GM12891 (cell line): ENCODE data around the gene MIPOL1.
"Not testable (repeated sequence)": the region's sequence is repeated elsewhere in the genome, so short reads cannot be mapped to it uniquely, and the experiment has no call there.

Experiments
- DNase-seq: peaks from one replicate; pipeline ENCODE4 v3.0.0; 2011; ENCODE audit warnings: low spot score; ENCODE audit not compliant: insufficient read length
- FAIRE-seq: peaks from 2 replicates; lab custom pipeline; 2011; peaks lifted over from hg19 to GRCh38; lab: Jason Lieb, UNC
- PAX5 ChIP-seq: IDR thresholded peaks from 2 replicates; pipeline ENCODE4 v1.6.1; 2011; ENCODE audit warnings: low read length, moderate library complexity, mild to moderate bottlenecking; ENCODE audit not compliant: insufficient read depth, severe bottlenecking
- POLR2A ChIP-seq: IDR thresholded peaks from 2 replicates; pipeline ENCODE4 v1.6.1; 2011; ENCODE audit warnings: low read depth, low read length, control low read depth
- POLR2AphosphoS5 ChIP-seq: IDR thresholded peaks from 2 replicates; pipeline ENCODE4 v1.6.1; 2011; ENCODE audit warnings: low read depth, low read length, control low read depth
- POU2F2 ChIP-seq: IDR thresholded peaks from 2 replicates; pipeline ENCODE4 v1.6.1; 2011; ENCODE audit warnings: low read depth, mild to moderate bottlenecking, control low read depth, low read length, moderate library complexity
- SPI1 ChIP-seq: IDR thresholded peaks from 2 replicates; pipeline ENCODE4 v1.6.1; 2011; ENCODE audit warnings: low read depth, low read length, control low read depth
- TAF1 ChIP-seq: IDR thresholded peaks from 2 replicates; pipeline ENCODE4 v1.6.1; 2011; ENCODE audit warnings: low read depth, low read length, control low read depth

MIPOL1 gene

DNA sequence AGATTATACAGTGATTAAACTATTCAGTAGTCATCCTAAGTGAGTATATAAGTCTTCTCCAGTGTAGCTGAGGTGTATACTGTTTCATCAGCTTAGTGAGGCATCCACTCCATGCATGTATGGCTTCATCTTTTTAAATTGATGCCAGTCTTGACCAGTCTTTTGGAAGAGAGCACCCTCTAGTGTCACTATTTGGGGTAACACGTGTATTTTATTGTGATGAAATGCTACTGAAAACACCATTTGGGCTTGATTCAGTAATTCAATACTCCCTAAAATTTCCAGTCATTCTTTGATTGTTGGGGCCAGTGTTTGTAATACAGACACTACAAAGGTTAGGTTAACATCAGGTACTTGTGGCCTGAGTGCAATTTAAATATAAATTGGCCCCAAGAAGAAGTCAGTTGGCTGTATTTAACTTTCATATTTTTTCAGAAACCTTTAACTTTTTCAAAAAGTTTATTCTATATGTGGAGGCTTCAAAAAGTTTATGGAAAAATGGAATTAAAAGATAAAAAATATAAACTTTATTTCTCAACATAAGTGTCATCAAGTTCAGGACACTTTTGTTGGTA lies 35.3 kb downstream of the MIPOL1 start:
- DNase-seq: no peak

DNA sequence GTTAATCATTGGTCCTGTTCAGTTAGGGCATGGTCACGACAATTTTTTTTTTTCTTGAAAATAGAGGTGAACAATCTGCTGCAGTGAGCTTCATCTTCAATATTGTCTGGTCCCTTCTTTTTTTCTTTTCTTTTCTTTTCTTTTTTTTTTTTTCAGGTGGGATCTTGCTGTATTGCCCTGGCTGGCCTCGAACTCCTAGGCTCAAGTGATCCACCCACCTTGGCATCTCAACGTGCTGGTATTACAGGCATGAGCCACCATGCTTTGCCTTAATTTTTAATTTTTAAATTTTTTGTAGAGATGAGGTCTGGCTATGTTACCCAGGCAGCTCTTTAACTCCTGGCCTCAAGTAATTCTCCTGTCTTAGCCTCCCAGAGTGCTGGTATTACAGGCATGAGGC lies 36.5 kb downstream of the MIPOL1 start:
- DNase-seq (no peak), FAIRE-seq (no peak)
- no peak for TF ChIP-seq SPI1

More for the DNA sequence above, 35.3 kb downstream of the MIPOL1 start:
- TF ChIP-seq TAF1 (no peak), POLR2AphosphoS5 (no peak), POU2F2 (no peak), POLR2A (no peak), SPI1 (no peak), PAX5 (no peak)
- no peak for FAIRE-seq

DNA sequence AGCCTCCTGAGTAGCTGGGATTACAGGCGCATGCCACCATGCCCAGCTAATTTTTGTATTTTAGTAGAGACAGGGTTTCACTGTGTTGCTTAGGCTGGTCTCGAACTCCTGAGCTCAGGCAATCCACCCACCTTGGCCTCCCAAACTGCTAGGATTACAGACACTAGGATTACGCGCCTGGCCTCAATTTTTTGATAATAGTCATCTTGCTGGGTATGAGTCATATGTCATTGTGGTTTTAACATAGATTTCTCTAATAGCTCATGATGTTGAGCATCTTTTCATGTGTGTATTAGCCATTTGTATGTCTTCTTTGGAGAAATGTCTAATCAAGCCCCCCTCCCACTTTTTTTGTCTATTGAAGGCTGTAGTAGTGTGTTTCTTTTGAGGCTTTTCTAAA lies 38.3 kb downstream of the MIPOL1 start:
- FAIRE-seq: not testable (repeated sequence)

DNA sequence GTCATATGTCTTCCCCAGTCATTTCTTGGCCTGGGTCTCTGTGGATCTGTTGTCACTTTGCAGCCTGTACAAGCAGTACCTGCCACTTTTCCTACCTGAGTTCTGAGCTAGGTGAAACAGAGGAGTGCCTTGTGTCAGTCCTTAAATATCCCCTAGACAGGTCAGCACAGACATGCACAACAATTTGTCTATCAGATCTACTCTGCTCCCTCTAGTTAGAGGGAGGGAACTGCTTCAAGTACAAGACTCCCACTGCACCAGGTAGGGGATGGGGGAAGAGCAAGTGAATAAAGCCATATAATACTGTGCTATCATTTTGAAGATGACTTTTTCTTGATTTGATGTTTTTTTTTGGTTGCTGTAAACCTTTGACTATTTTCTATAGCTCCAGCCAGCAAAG lies 39.4 kb downstream of the MIPOL1 start:
- DNase-seq: no peak
- TF ChIP-seq POLR2AphosphoS5: no peak
- no peak for FAIRE-seq

More for the DNA sequence above, 38.3 kb downstream of the MIPOL1 start:
- DNase-seq: not testable (repeated sequence)

DNA sequence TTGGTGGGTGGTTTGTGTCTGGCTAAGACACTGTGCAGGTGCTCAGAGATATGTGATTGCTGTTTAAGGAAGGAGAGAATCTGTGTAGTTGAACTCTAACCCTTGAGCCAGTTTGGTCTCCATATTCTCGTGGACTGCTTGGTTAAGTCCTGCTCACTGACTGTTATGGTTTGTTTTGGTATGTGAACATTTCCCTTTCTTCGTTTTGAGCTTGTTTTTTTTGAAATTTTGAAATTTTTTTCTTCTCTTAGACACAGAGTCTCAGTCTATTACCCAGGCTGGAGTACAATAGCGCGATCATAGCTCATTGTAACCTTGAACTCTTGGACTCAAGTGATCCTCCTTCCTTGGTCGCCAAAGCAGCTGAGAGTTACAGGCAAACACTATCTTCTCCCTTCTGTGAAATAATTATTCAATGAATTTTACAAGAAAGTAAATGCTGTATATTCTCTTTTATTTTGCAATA lies 40.0 kb downstream of the MIPOL1 start:
- no peak for DNase-seq
- TF ChIP-seq TAF1 (no peak), SPI1 (no peak), PAX5 (no peak), POLR2A (no peak), POLR2AphosphoS5 (no peak), POU2F2 (no peak)
- no peak for FAIRE-seq

DNA sequence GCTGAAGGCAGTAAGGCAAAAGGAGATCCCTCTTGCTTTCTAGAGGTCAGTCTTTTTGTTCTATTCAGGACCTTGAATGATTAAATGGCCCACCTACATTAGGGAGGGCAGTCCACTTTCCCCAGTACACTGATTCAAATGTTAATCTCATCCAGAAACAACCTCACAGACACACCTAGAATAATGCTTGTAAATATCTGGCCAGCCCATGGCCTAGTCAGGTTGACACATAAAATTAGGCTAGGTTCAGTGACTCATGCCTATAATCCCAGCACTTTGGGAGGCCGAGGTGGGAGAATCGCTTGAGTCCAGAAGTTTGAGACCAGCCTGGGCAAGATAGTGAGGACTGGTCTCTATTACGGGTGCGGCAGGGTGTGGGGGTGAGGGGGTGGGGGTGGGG lies 43.5 kb downstream of the MIPOL1 start:
- no peak for TF ChIP-seq POU2F2
- no peak for TF ChIP-seq POLR2AphosphoS5
- TF ChIP-seq PAX5: no peak
- no peak for TF ChIP-seq TAF1
- TF ChIP-seq POLR2A: no peak
- TF ChIP-seq SPI1: no peak

DNA sequence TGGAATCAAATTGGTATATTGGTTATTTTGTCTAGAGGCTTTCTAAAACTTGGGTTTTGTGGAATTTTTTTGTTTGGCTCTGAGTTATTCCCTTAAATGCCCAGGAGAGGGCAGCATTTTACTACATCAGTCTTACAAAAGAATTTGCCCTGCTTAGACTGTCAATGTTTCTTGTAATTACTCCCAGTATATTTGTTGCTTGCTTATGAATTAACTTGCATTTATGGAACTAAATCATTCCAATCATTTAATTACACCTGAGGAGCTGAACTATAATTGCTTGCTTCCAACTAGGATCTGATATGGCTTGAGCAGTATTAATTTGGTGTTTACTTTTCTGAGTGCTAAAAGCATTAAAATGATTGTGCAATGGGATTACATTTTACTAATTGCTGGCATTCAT lies 48.7 kb downstream of the MIPOL1 start:
- no peak for DNase-seq
- TF ChIP-seq PAX5 (no peak), POU2F2 (no peak), TAF1 (no peak), POLR2AphosphoS5 (no peak), POLR2A (no peak), SPI1 (no peak)
- peak; percentile 67 for FAIRE-seq

More for the DNA sequence above, 43.5 kb downstream of the MIPOL1 start:
- FAIRE-seq (no peak), DNase-seq (no peak)

DNA sequence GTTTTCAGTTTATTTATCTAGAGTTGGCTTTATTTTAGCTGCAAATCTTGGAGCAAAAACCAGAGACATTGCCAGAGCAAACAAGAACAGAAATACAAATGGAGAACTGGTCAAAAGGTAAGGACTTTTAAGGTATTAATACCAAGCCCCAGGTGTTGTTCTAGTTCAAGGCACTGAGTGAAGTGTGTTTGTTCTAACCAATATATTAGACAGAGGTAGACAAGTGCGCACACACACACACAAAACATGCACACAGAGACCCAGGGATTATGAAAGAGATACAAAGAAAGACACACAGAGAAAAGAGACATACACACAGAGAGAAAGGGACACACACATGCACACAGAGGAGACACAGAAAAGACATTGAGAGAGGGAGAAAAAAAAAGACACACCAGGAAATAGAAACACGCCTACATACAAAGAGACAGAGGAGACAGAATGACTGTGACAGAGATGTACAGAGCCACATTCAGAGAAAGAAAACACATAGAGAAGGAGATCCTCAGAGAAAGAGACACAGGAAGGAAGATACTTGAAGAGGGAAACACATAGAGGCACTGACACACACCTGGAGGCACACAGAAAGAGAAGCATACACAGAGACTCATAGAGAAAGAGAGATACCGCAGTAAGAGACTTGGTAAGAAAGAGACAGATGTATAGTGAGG lies 50.2 kb downstream of the MIPOL1 start:
- TF ChIP-seq POU2F2: no peak
- TF ChIP-seq POLR2A: no peak
- TF ChIP-seq TAF1: no peak
- no peak for TF ChIP-seq SPI1
- no peak for TF ChIP-seq POLR2AphosphoS5
- TF ChIP-seq PAX5: no peak
- FAIRE-seq (no peak), DNase-seq (no peak)

DNA sequence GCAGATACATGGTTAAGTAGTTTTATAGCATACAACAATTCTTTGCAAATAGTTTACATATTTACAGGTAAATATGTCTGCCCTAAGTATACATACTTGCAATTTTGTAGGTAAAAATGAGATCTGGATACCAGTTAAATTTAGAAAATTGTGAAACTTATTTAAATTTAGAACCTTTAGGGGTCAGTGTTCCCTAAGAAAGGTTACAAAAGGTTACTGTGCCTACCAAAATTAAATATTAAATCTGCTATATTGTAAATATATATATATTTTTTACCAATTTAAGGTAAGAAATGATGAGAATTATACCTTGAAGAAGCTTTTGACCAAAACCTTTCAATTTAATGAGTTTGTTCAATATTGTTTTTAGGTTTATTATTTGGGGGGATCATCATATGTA lies 54.0 kb downstream of the MIPOL1 start:
- FAIRE-seq (no peak), DNase-seq (no peak)
- TF ChIP-seq PAX5 (no peak), POLR2AphosphoS5 (no peak), TAF1 (no peak), POU2F2 (no peak), POLR2A (no peak), SPI1 (no peak)

DNA sequence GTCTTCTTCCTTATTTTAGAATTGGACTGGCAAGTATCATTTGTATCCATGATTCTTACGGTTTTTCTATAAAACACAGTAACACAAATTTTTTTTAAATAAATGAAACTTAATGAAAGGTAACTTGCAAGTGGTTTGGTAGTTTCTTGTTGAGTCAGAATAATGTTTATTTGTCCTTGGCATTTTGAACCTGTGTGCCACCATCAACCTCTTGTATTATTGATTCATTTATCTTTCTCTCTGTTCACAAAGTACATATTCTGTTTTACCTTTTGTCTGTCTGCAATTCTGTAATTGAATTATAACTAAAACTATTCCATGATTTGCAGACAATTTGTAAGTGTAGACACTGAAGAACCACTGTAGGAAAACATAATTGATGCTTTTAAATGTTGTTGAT lies 54.7 kb downstream of the MIPOL1 start:
- no peak for DNase-seq
- FAIRE-seq: no peak
- TF ChIP-seq POLR2A: no peak

DNA sequence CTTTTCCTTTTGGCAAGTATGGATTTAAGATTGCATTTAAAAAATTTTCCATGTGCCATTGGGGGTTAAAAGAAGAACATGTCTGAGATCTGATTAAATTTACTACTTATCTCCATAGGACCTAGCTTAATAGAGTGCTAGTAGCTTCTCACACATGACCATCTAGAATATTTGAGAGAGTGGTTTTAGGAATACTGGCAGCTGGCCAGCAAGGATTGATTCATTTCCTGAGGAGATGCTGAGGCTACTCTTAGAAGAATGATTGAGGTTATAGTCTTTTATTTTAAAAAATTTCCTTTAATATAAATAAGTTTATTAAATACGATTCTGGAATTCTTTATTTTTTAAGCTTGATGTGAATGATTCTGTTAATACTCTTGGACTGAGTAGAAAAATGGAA lies 56.2 kb downstream of the MIPOL1 start:
- TF ChIP-seq POLR2AphosphoS5 (no peak), POLR2A (no peak)
- DNase-seq (no peak), FAIRE-seq (no peak)

DNA sequence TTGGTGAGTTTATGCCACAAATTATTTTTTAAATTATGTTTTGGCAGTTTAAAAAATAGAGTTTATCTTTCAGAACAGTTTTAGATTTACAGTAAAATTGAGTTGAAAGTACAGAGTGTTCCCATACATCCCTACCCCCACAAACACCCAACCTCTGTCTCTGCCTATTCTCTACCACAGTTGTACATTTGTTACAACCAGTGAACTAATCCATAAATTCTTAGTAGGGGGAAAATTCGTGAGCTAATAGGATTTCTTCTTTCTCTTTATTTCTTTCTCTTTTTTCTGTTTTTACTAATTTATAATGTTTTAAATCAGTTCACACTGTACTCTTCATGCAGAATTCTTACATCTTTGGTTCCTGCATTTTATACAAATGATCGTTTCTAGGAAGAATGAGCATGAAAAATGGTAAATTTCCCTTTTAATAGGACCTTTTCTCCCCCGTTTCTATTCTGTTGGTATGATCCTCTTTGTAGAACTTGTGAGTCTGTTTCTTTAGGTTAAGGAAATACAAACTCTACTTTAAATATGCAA lies 56.7 kb downstream of the MIPOL1 start:
- no peak for DNase-seq
- FAIRE-seq: no peak
- TF ChIP-seq TAF1 (no peak), POLR2AphosphoS5 (no peak), POLR2A (no peak), POU2F2 (no peak), SPI1 (no peak), PAX5 (no peak)
